Measurements from ENCODE around the gene LIMA1.

DNA sequence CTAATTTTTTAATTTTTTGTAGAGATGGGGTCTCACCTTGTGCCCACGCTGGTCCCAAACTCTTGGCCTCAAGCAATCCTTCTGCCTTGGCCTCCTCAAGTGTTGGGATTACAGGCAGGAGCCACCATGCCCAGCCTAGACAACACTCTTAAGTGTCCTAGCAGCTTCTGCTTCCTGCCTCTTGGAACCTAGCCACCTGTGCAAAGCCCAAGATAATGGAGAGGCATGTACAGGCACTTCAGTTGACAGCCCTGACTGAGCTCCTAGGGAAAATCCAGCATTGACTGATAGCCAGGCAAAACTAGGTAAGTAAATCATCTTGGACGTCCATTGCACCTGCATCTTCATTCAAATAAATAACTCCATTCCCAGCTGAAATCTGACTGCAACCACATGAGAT lies 155.8 kb downstream of the LIMA1 start:
- TF ChIP-seq ZNF384 (IDR thresholded peaks at IDR 0.05), result no peak
- TF ChIP-seq FOXM1 (IDR thresholded peaks at IDR 0.05; ENCODE audit: borderline replicate concordance), result no peak
- no peak for TF ChIP-seq FOXA1 (IDR thresholded peaks at IDR 0.05)
- no peak for TF ChIP-seq ELF4 (IDR thresholded peaks at IDR 0.05)
- TF ChIP-seq BHLHE40 (IDR thresholded peaks at IDR 0.05; ENCODE audit: borderline replicate concordance), result no peak
- no peak for TF ChIP-seq SUZ12 (IDR thresholded peaks at IDR 0.05)
- TF ChIP-seq SP1 (IDR thresholded peaks at IDR 0.05), result no peak
- no peak for TF ChIP-seq HDGF (IDR thresholded peaks at IDR 0.05; ENCODE audit: borderline replicate concordance)

Measured in HEK293T (cell line).